HG02798 (cell line): ENCODE results near the gene PALB2.

Experiments
- ATAC-seq: cut with Tn5 transposase; IDR thresholded peaks from one replicate; pipeline ENCODE4 v1.9.1; 2021; ENCODE audit warnings: mild to moderate bottlenecking; ENCODE audit not compliant: unreplicated experiment, poor library complexity

PALB2 gene

DNA sequence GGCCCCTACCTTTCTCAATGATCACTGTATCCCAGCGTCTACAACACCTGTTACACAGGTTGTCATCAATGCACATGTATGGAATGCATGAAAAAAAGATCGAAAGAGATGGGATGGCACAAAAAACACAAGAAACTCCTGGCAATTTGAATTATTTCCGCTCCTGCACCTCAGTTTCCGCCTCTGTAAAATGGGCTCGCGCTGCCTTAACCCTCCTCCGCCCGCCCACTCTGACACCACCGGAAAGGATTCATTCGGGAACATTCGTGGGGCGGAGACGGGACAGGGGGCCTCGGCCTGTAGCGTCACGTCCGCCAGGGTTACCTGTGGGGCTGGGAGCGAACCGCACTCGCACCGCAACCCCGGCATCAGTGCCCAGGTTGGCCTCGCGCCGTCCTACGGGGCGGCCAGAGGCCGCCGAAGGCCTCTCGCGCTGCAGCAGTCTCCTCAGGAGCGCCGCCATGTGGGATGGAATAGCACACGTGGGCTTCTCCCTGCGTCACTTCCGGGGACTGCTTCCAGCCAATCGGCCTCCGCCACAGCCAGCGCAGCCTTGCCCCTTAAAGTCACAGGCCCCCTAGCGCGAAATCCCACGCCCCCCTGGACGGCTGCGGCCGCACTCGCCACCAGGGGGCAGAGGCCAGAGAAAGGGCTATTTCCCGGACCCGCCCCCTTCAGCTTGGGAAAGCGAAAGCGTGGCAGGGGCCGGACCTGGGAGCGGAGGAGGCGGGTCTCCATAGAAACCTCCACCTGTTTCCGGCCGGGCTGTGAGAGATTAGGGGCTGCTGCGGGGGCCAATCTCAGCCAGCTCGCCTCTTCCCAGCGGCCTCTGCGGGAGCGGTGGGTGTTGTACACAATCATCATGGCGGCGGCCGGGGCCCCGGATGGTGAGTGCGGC is 84.0 kb downstream of the PALB2 start, which contains the start of the genes EARS2 and UBFD1:
EARS2 (minus strand) TSS at position 470 of the 898 bp plus-strand sequence; CDS start at position 463, 7 bp downstream.
UBFD1 (plus strand) TSS at position 847 of the 898 bp plus-strand sequence; CDS start at position 863, 16 bp downstream.
- peak; percentile 91 for ATAC-seq

DNA sequence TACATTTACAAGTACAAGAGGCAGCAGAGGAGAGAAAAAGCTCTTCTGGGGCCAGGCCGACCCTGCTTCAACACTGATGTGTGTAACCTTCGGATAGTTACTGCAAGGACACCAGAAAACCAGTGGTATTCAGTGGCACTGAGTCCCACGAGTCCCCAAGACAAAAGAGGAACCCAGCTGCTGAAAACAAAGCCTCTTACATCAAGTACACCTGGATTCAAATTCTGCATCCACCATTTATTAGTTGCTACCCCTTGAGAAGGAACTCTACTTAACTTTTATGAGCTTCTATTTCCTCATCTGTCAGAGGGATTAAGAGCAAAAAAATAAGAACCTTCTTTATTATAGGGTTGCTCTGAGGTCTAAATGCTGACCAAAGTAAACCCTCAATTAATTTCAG is 86.6 kb downstream of the PALB2 start:
- ATAC-seq = no peak
